ENCODE measurements around the gene PFAS. TPM values are rescaled to one million over a fixed set of nuclear protein-coding genes. Genes with fewer than 3 reads are reported as not detected.
A peak's percentile ranks its signal among the peaks of the same experiment; 100 is the strongest.
"Not testable (repeated sequence)": the region's sequence is repeated elsewhere in the genome, so short reads cannot be mapped to it uniquely, and the experiment has no call there.

The PFAS gene
- total RNA-seq, 1 donor, result 37.0 TPM

GRCh38 chr17:8212312-8213180, 36.5 kb upstream of the PFAS start:
- DNase-seq (ENCODE audit: low read depth), result no peak
- no peak overlapping the region for H3K4me3 ChIP-seq (ENCODE audit: low read depth, low read length)
- TF ChIP-seq CTCF (IDR thresholded peaks at IDR 0.05; ENCODE audit: insufficient read depth, low read length), result no peak

GRCh38 chr17:8214000-8214399, 35.1 kb upstream of the PFAS start:
- not testable (repeated sequence) for H3K4me3 ChIP-seq (ENCODE audit: low read depth, low read length); DNase-seq (ENCODE audit: low read depth)

- DNase-seq (ENCODE audit: low read depth), result peak; percentile 95
- TF ChIP-seq CTCF (IDR thresholded peaks at IDR 0.05; ENCODE audit: insufficient read depth, low read length), result no peak
- peak overlapping the region; percentile 71 for H3K4me3 ChIP-seq (ENCODE audit: low read depth, low read length)
Measured at GRCh38 chr17:8220783-8221662, 28.1 kb upstream of the PFAS start.

GRCh38 chr17:8221663-8222379, 27.3 kb upstream of the PFAS start:
- TF ChIP-seq CTCF (IDR thresholded peaks at IDR 0.05; ENCODE audit: insufficient read depth, low read length), result no peak
- peak; percentile 95 for DNase-seq (ENCODE audit: low read depth)
- H3K4me3 ChIP-seq (ENCODE audit: low read depth, low read length), result peak overlapping the region; percentile 73

GRCh38 chr17:8222380-8222629, 26.8 kb upstream of the PFAS start:
- H3K4me3 ChIP-seq (ENCODE audit: low read depth, low read length), result peak overlapping the region; percentile 73
- no peak for TF ChIP-seq CTCF (IDR thresholded peaks at IDR 0.05; ENCODE audit: insufficient read depth, low read length)
- DNase-seq (ENCODE audit: low read depth), result no peak

- TF ChIP-seq CTCF (IDR thresholded peaks at IDR 0.05; ENCODE audit: insufficient read depth, low read length), result no peak
- H3K4me3 ChIP-seq (ENCODE audit: low read depth, low read length), result peak overlapping the region; percentile 73
- DNase-seq (ENCODE audit: low read depth), result peak; percentile 97
Measured at GRCh38 chr17:8222630-8223355, 26.3 kb upstream of the PFAS start.

Data from fibroblast of the aortic adventitia (primary cell).